NCI-H446 (cell line): ENCODE results near the gene DOCK4.

ENCODE experiments used
- DNase-seq, 2 experiments: peaks; one replicate each; lab custom pipeline; 2025; lab: John Stamatoyannopoulos, UW

Gene DOCK4

GRCh38 chr7:112007185-112007584 lies 199.0 kb downstream of the DOCK4 start:
- no peak for DNase-seq

- no peak for DNase-seq
Observed at GRCh38 chr7:112006071-112006470, 200.1 kb downstream of the DOCK4 start.

DNA sequence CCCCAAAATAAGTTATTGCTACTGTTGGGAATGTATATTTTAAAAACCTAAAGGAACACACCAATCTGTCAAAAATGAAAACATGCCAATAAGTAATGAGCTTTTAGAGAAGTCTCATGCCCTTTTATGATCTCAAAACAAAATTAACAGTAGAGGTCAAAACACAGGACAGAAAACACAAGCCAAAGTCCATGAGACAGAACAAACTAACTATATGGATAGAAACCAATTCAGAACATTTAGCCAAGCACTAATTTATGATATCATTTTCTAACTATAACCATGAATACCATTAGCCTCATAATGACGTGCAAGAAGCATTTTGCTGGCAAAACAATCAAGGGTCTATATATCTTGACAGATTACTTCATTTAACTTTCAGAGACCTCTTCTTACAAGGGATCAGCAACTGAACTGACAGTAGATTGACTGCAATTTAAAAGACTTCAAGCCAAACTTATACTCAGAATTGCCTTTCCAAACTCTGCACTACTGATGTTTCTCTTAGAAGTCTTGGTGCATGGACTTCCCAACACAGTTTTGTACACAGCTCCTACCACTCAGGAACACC lies 200.9 kb downstream of the DOCK4 start:
- DNase-seq: no peak

- DNase-seq: no peak
Observed at GRCh38 chr7:112001091-112001826, 204.9 kb downstream of the DOCK4 start.

GRCh38 chr7:111998326-111998725 lies 207.9 kb downstream of the DOCK4 start:
- DNase-seq: no peak

- no peak for DNase-seq
Observed at GRCh38 chr7:111997546-111997945, 208.7 kb downstream of the DOCK4 start.

- no peak for DNase-seq
Observed at GRCh38 chr7:111992601-111993000, 213.6 kb downstream of the DOCK4 start.

DNA sequence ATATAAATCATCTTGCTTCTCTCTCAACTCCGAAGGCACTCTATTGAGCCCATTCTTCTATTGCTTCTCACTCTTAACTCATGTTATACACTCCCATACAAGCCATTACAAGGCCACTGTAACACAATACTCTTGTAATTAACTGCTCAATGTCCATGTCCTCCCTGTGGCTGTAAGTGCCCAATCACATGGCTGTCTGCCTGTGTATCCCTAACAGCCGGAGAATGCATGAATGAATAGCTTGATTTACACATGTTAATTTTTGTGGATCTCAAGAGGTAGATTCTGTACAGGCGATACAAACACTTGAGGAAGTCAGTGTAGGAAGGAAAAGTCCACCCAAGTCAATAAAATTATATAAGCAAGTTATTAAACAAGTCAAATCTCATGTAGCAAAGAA lies 215.6 kb downstream of the DOCK4 start:
- DNase-seq: no peak

GRCh38 chr7:111987886-111988285 lies 218.3 kb downstream of the DOCK4 start:
- no peak for DNase-seq

DNA sequence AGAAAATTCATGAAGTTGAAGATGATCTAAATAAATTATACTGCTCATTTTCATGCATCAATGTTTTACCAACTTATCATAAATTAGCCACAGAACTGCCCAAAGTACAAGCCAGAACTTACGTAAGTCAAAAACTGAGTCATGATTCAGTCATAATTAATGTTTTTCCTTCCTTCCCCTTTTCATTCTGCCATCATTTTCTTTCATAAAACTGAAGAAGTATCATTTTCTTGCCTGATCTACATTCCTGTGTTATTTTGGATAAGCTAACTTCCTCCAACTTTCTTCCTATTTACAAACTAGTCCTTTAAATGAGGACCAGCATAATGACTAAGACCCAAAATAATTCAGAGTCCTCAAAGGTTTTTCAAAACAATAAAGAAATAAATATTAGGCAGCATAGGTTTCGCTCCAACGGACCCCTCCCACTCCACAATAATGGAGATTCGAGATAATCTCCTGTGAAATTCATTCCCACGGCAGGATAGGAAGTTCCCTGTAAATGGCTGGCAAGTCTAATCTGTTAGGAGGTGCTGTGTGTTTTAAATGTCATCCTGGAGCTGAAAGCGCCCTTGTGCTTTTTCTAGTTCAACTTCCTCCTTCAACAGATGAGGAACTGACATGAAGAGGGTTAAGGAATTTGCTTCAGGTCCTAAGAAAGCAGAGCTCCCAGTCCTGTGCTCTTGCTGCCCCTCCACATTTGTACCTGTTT lies 218.9 kb downstream of the DOCK4 start:
- no peak for DNase-seq

- DNase-seq: no peak
Observed at GRCh38 chr7:111986601-111987000, 219.6 kb downstream of the DOCK4 start.

- no peak for DNase-seq
Observed at GRCh38 chr7:111985798-111986197, 220.4 kb downstream of the DOCK4 start.

GRCh38 chr7:111982804-111983203 lies 223.4 kb downstream of the DOCK4 start:
- no peak for DNase-seq

- DNase-seq: no peak
Observed at GRCh38 chr7:111982133-111982532, 224.1 kb downstream of the DOCK4 start.

DNA sequence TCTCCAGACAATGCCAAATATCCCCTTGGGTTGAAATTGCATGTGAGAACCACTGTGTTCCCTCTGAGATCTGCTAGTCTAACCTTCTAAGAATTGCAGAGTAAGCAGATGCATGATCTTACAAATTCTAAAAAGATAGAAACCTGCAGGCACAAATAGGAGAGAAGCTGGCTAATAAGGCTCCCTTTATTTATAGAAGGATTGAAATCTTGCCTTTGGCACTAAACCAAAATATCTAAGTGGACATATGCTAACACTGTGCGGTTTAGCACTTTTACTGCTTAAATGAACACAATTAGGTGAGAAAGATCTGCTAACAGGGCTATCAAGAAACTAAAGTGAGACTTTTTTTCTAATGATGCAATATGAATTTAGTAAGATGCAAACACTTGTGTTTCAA lies 225.5 kb downstream of the DOCK4 start:
- DNase-seq: peak in 1 of 2 experiments; percentile 25

DNA sequence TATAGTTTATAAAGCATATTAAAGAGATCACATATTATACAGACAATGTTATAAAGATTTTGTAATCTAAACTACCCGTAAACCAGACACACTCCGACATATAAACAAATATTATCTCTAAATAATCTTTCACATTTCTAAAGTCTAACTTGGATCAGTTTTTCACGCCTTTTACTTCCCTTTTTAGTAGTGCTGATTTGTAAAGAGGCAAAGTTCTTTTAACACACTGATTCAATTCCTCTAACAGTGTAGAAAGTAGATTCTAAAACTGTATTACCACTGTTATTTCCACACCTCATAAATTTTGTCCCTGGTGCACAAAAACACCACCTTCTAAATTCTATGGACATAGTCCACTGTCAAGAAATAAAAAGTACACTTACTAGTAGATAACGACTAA lies 230.9 kb downstream of the DOCK4 start:
- DNase-seq: no peak

GRCh38 chr7:111960984-111961383 lies 245.2 kb downstream of the DOCK4 start:
- DNase-seq: no peak

- no peak for DNase-seq
Observed at GRCh38 chr7:111958896-111959295, 247.3 kb downstream of the DOCK4 start.

GRCh38 chr7:111958431-111958830 lies 247.8 kb downstream of the DOCK4 start:
- no peak for DNase-seq

GRCh38 chr7:111955616-111956015 lies 250.6 kb downstream of the DOCK4 start:
- DNase-seq: no peak

DNA sequence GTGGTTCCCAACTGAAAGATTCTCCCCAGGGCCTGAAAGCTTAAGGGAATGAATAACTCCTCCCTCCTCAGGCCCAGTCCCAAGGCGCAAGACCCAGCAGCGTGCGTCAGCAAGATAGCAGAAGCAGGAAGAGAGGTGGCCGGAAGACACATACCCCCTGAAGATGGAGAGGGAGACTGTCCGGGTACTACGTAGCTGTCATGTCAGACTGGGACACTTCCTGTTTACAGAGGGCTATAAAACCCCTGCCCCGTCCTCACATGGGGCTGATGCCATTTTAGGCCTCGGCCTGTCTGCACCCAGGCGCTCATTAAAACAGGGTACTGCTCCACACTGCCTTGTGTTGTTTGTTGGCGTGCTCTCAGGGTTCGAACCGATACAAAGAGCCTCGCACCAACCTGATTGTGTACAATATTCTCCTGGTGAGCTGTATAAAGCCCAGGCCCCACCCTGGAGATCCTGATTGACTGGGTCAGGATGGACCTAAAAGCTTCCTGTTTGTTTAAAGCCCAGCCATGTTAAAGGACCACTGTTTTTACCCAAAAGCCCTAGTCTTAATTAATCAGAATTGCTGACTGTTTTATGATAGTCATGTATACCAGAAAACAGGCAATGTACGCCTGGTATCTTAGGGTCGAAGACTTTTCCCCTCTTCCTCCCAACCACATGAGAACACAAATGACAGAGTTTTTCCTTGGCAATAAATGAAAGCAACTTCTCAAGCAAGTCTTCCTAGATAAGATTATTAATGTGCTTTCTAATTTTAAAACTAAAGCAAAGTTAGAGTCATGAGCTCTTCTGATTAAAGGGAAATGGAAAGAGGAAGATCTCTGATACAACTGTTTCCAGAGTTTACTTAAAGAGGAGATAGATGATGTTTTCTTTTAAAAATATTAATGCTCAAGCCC lies 251.5 kb downstream of the DOCK4 start:
- no peak for DNase-seq

DNA sequence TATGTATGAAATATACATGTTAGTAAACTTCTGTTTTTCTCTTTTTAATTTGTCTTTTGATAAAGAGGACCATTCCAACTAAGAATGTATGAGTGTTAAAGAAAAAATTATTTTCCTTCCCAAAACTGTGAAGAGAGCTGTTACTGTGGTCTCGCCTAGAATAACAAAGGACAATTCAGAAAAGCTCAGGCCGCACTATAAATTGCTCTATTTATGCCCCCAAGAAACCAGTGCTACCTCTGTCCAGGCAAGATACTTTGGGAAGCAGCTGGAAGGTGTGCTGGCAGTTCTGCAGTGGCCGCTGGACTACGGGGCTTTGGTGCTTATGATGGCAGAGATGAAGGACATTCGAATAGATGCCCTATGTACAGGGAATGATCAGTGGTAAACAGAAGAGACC lies 252.1 kb downstream of the DOCK4 start:
- no peak for DNase-seq
